H9 (cell line): Measurements from ENCODE around the gene BLACAT1. TPM values are rescaled to one million over a fixed set of nuclear protein-coding genes. Genes with fewer than 3 reads are reported as not detected.

ENCODE experiments used
- DNase-seq: peaks from one replicate; pipeline ENCODE4 v3.0.0-alpha.2; 2017
- H2AFZ ChIP-seq: one replicate; pipeline ENCODE4 v1.6.1; 2013; ENCODE audit warnings: mild to moderate bottlenecking, low read length, control low read depth, moderate library complexity
- H2AK5ac ChIP-seq: 2 replicates; pipeline ENCODE4 v1.6.1; 2013; ENCODE audit warnings: low read length, control low read depth, mixed read lengths; ENCODE audit not compliant: insufficient read length
- H2BK120ac ChIP-seq: one replicate; pipeline ENCODE4 v1.6.1; 2013; ENCODE audit warnings: low read depth, mild to moderate bottlenecking, low read length, control low read depth, inconsistent platforms; ENCODE audit not compliant: poor library complexity, severe bottlenecking
- H2BK12ac ChIP-seq: 2 replicates; pipeline ENCODE4 v1.6.1; 2013; ENCODE audit warnings: low read length, control low read depth, mixed read lengths, low read depth; ENCODE audit not compliant: insufficient read length
- H2BK15ac ChIP-seq: 2 replicates; pipeline ENCODE4 v1.6.1; 2013; ENCODE audit warnings: low read depth, low read length, control low read depth
- H2BK20ac ChIP-seq: one replicate; pipeline ENCODE4 v1.6.1; 2013; ENCODE audit warnings: low read depth, mild to moderate bottlenecking, low read length, control low read depth, inconsistent platforms; ENCODE audit not compliant: poor library complexity, severe bottlenecking
- H2BK5ac ChIP-seq: 2 replicates; pipeline ENCODE4 v1.6.1; 2013; ENCODE audit warnings: low read length, control low read depth, mixed read lengths; ENCODE audit not compliant: insufficient read length
- H3K14ac ChIP-seq: 2 replicates; pipeline ENCODE4 v1.6.1; 2013; ENCODE audit warnings: low read length, control low read depth; ENCODE audit not compliant: insufficient read depth
- H3K18ac ChIP-seq: 2 replicates; pipeline ENCODE4 v1.6.1; 2013; ENCODE audit warnings: low read depth, mild to moderate bottlenecking, mixed read lengths, low read length, control low read depth; ENCODE audit not compliant: insufficient read length
- H3K23ac ChIP-seq: 2 replicates; pipeline ENCODE4 v1.6.1; 2013; ENCODE audit warnings: low read length, control low read depth, mixed read lengths, low read depth; ENCODE audit not compliant: insufficient read length
- H3K23me2 ChIP-seq: 2 replicates; pipeline ENCODE4 v1.6.1; 2013; ENCODE audit warnings: low read depth, mild to moderate bottlenecking, mixed read lengths, low read length, control low read depth; ENCODE audit not compliant: insufficient read length, poor library complexity, severe bottlenecking
- H3K27ac ChIP-seq: 2 replicates; pipeline ENCODE4 v1.5.1; 2013; ENCODE audit warnings: low read length, control low read depth, mixed read lengths, low read depth; ENCODE audit not compliant: insufficient read length
- H3K27me3 ChIP-seq: 2 replicates; pipeline ENCODE4 v1.6.1; 2013; ENCODE audit warnings: low read length, control low read depth, inconsistent platforms; ENCODE audit not compliant: insufficient read depth
- H3K4ac ChIP-seq: 2 replicates; pipeline ENCODE4 v1.6.1; 2013; ENCODE audit warnings: low read depth, mild to moderate bottlenecking, control low read depth, inconsistent platforms, low read length, moderate library complexity
- H3K4me1 ChIP-seq: 2 replicates; pipeline ENCODE4 v1.6.1; 2013; ENCODE audit warnings: low read length, control low read depth, inconsistent platforms; ENCODE audit not compliant: insufficient read depth
- H3K4me2 ChIP-seq: 2 replicates; pipeline ENCODE4 v1.6.1; 2013; ENCODE audit warnings: low read length, control low read depth, mixed read lengths; ENCODE audit not compliant: insufficient read length, insufficient read depth
- H3K56ac ChIP-seq: 2 replicates; pipeline ENCODE4 v1.6.1; 2013; ENCODE audit warnings: low read depth, mild to moderate bottlenecking, mixed read lengths, low read length, control low read depth; ENCODE audit not compliant: insufficient read length
- H3K79me1 ChIP-seq: 2 replicates; pipeline ENCODE4 v1.6.1; 2013; ENCODE audit warnings: low read depth, mild to moderate bottlenecking, moderate library complexity, low read length, control low read depth, inconsistent platforms; ENCODE audit not compliant: insufficient read depth, poor library complexity, severe bottlenecking
- H3K79me2 ChIP-seq: 2 replicates; pipeline ENCODE4 v1.6.1; 2013; ENCODE audit warnings: low read length, control low read depth, inconsistent platforms; ENCODE audit not compliant: insufficient read depth
- H3K9ac ChIP-seq: 2 replicates; pipeline ENCODE4 v1.6.1; 2013; ENCODE audit warnings: low read length, control low read depth, mixed read lengths; ENCODE audit not compliant: insufficient read length; ENCODE audit errors: extremely low read depth
- H3K9me3 ChIP-seq: one replicate; pipeline ENCODE4 v1.6.1; 2013; ENCODE audit warnings: low read depth, low read length, inconsistent platforms; ENCODE audit not compliant: control insufficient read depth
- H3T11ph ChIP-seq: one replicate; pipeline ENCODE4 v1.6.1; 2013; ENCODE audit warnings: mild to moderate bottlenecking, low read length, control low read depth, inconsistent platforms
- H4K20me1 ChIP-seq: one replicate; pipeline ENCODE4 v1.6.1; 2013; ENCODE audit not compliant: control insufficient read depth, insufficient read length, insufficient read depth
- H4K5ac ChIP-seq: 2 replicates; pipeline ENCODE4 v1.6.1; 2013; ENCODE audit warnings: low read depth, mild to moderate bottlenecking, mixed read lengths, low read length, control low read depth; ENCODE audit not compliant: insufficient read length
- H4K8ac ChIP-seq: replicated peaks from 2 replicates; pipeline ENCODE4 v1.6.1; 2013; ENCODE audit warnings: low read length, control low read depth, mixed read lengths, low read depth; ENCODE audit not compliant: insufficient read length
- H4K91ac ChIP-seq: 2 replicates; pipeline ENCODE4 v1.6.1; 2013; ENCODE audit warnings: low read depth, mild to moderate bottlenecking, moderate library complexity, mixed read lengths, low read length, control low read depth; ENCODE audit not compliant: insufficient read length
- H3K27ac Mint-ChIP-seq, 3 experiments: 2 replicates in 2 of 3; 3 replicates in 1 of 3; pipeline ENCODE4 v1.8.0; 2020 to 2021; ENCODE audit warnings: mixed read lengths in 3 of 3, mild to moderate bottlenecking in 1 of 3, moderate library complexity in 1 of 3
- H3K27me3 Mint-ChIP-seq: 2 replicates; pipeline ENCODE4 v1.8.0; 2021; ENCODE audit warnings: low read depth, mild to moderate bottlenecking, moderate library complexity, mixed read lengths
- H3K36me3 Mint-ChIP-seq, 3 experiments: 2 replicates in 2 of 3; 3 replicates in 1 of 3; pipeline ENCODE4 v1.8.0; 2020 to 2021; ENCODE audit warnings: low read depth in 3 of 3, mixed read lengths in 3 of 3; ENCODE audit not compliant: insufficient read depth in 1 of 3
- H3K4me1 Mint-ChIP-seq, 2 experiments: 2 replicates each; pipeline ENCODE4 v1.8.0; 2020; ENCODE audit warnings: mixed read lengths in 2 of 2
- H3K4me3 Mint-ChIP-seq, 2 experiments: 2 replicates in 1 of 2; 3 replicates in 1 of 2; pipeline ENCODE4 v1.8.0; 2020 to 2021; ENCODE audit warnings: mild to moderate bottlenecking in 2 of 2, mixed read lengths in 2 of 2, moderate library complexity in 1 of 2
- H3K9me3 Mint-ChIP-seq, 2 experiments: 2 replicates in 1 of 2; 3 replicates in 1 of 2; pipeline ENCODE4 v1.8.0; 2020; ENCODE audit warnings: mild to moderate bottlenecking in 2 of 2, mixed read lengths in 2 of 2, moderate library complexity in 1 of 2
- CTCF ChIP-seq: fragments of 200-600 bp; sonication (generic); conservative IDR thresholded peaks from 3 replicates; pipeline ENCODE4 v1.8.0; 2021; ENCODE audit warnings: antibody characterized with exemption, mild to moderate bottlenecking
- WGBS: extraction: QIAGEN DNeasy Blood & Tissue Kit; methylation state at CpG from one replicate; pipeline ENCODE4 v1.1.7; 2013; ENCODE audit warnings: missing lambda C conversion rate, low lambda C conversion rate, mixed read lengths; ENCODE audit not compliant: insufficient read length; ENCODE audit errors: extremely low coverage; 5-methylcytosine and 5-hydroxymethylcytosine counted together
- total RNA-seq: library from RNA; stranded (reverse); gene quantifications from 2 replicates; pipeline ENCODE4 v1.2.1, GENCODE V29; 2021

The BLACAT1 gene
- total RNA-seq, 1 experiment from 2014 or later, result 4.0 TPM

- Histone ChIP-seq H4K5ac (no peak overlapping the region), H4K91ac (no peak overlapping the region), H2BK12ac (no peak overlapping the region), H3K79me1 (peaks cover 3% of the 10 kb centered on the region), H3K27ac (no peak overlapping the region), H3K9me3 (no peaks in the 10 kb centered on the region), H3K4me2 (peak overlapping the region; percentile 55), H2BK15ac (no peak overlapping the region), H3K14ac (no peak overlapping the region), H2AK5ac (no peak overlapping the region), H3K23me2 (peaks cover 16% of the 10 kb centered on the region), H2BK5ac (no peak overlapping the region), H3K27me3 (no peaks in the 10 kb centered on the region; the same call in 1 of the 2 replicates), H2BK20ac (no peak overlapping the region), H3K79me2 (no peaks in the 10 kb centered on the region), H3K4ac (no peak overlapping the region), H3K56ac (no peak overlapping the region), H3K9ac (no peak overlapping the region), H4K20me1 (no peaks in the 10 kb centered on the region), H3K23ac (no peak overlapping the region), H2AFZ (no peak overlapping the region), H4K8ac (no peak overlapping the region), H3T11ph (no peak overlapping the region), H2BK120ac (no peak overlapping the region), H3K4me1 (peaks cover 39% of the 10 kb centered on the region), H3K18ac (peak overlapping the region; percentile 59)
- Mint-ChIP-seq H3K4me1 (peaks cover 91 to 95% of the 10 kb centered on the region in 2 experiments), H3K9me3 (no peaks in the 10 kb centered on the region), H3K27me3 (peaks cover 16% of the 10 kb centered on the region), H3K4me3 (peak overlapping the region; percentile 71 to 80), H3K36me3 (peaks cover 10 to 44% (median 15%) of the 10 kb centered on the region in 3 experiments; a peak in 6 of 7 replicates), H3K27ac (peak overlapping the region; percentile 90 to 97 (median 92); a peak in 5 of 7 replicates)
- no peak for TF ChIP-seq CTCF
- no CpG with 5 or more reads among the region's 18 CpGs for WGBS
- DNase-seq, result peak; percentile 86
These were observed 5.9 kb downstream of the BLACAT1 start for GRCh38 chr1:205449750-205450443.
